NCI-H1694 (cell line): ENCODE results near the gene UFSP2.

Source experiments
- DNase-seq: peaks from one replicate; lab custom pipeline; 2025; lab: John Stamatoyannopoulos, UW

Gene UFSP2

GRCh38 chr4:185425647-185426352 is at the start of gene UFSP2:
Gene UFSP2 (minus strand): TSS chr4:185425964. CDS start chr4:185425868, 96 bp downstream.
- DNase-seq = peak; percentile 66

- no peak for DNase-seq
Measured at GRCh38 chr4:185473247-185473646, 47.5 kb upstream of the UFSP2 start.

- no peak for DNase-seq
Measured at GRCh38 chr4:185472103-185472542, 46.4 kb upstream of the UFSP2 start.

- DNase-seq = peak; percentile 59
Measured at GRCh38 chr4:185471235-185472102, 45.7 kb upstream of the UFSP2 start, which contains the start of gene CCDC110. Gene CCDC110 (minus strand): TSS chr4:185471733. CDS start chr4:185471683, 50 bp downstream.

GRCh38 chr4:185470501-185471195 is 44.9 kb upstream of the UFSP2 start:
- DNase-seq = no peak

- DNase-seq = no peak
Measured at GRCh38 chr4:185469580-185470154, 43.9 kb upstream of the UFSP2 start.

- no peak for DNase-seq
Measured at GRCh38 chr4:185468999-185469398, 43.2 kb upstream of the UFSP2 start.

GRCh38 chr4:185467991-185468390 is 42.2 kb upstream of the UFSP2 start:
- DNase-seq = no peak

GRCh38 chr4:185467101-185467500 is 41.3 kb upstream of the UFSP2 start:
- DNase-seq = no peak

GRCh38 chr4:185465707-185466106 is 39.9 kb upstream of the UFSP2 start:
- DNase-seq = no peak

- no peak for DNase-seq
Measured at GRCh38 chr4:185464887-185465286, 39.1 kb upstream of the UFSP2 start.

GRCh38 chr4:185464183-185464582 is 38.4 kb upstream of the UFSP2 start:
- no peak for DNase-seq

GRCh38 chr4:185463541-185463940 is 37.8 kb upstream of the UFSP2 start:
- no peak for DNase-seq

- no peak for DNase-seq
Measured at GRCh38 chr4:185461565-185461964, 35.8 kb upstream of the UFSP2 start.

- no peak for DNase-seq
Measured at GRCh38 chr4:185457136-185457535, 31.4 kb upstream of the UFSP2 start.

GRCh38 chr4:185456131-185456530 is 30.4 kb upstream of the UFSP2 start:
- DNase-seq = no peak

- DNase-seq = no peak
Measured at GRCh38 chr4:185445209-185445608, 19.4 kb upstream of the UFSP2 start.

- no peak for DNase-seq
Measured at GRCh38 chr4:185441479-185441878, 15.7 kb upstream of the UFSP2 start.

- DNase-seq = no peak
Measured at GRCh38 chr4:185437809-185438208, 12.0 kb upstream of the UFSP2 start.

GRCh38 chr4:185435466-185435865 is 9.7 kb upstream of the UFSP2 start:
- DNase-seq = no peak

- no peak for DNase-seq
Measured at GRCh38 chr4:185429660-185430059, 3.9 kb upstream of the UFSP2 start.
